NCI-H1092 (cell line): Measurements from ENCODE around the gene ATG9B.
A peak's percentile ranks its signal among the peaks of the same experiment; 100 is the strongest.

Experiments used
- DNase-seq: peaks from one replicate; lab custom pipeline; 2025; lab: John Stamatoyannopoulos, UW

The ATG9B gene

DNA sequence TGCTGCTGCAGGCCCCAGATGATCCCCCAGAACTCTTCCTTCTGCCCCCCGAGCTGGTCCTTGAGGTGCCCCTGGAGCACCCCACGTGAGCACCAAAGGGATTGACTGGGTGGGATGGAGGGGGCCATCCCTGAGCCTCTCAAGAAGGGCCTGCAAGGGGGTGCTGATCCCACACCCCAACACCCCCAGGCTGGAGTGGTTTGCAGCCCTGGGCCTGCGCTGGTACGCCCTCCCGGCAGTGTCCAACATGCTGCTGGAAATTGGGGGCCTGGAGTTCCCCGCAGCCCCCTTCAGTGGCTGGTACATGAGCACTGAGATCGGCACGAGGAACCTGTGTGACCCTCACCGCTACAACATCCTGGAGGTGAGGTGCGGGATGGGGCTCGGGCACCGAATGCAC, 25.3 kb downstream of the ATG9B start:
- no peak for DNase-seq

DNA sequence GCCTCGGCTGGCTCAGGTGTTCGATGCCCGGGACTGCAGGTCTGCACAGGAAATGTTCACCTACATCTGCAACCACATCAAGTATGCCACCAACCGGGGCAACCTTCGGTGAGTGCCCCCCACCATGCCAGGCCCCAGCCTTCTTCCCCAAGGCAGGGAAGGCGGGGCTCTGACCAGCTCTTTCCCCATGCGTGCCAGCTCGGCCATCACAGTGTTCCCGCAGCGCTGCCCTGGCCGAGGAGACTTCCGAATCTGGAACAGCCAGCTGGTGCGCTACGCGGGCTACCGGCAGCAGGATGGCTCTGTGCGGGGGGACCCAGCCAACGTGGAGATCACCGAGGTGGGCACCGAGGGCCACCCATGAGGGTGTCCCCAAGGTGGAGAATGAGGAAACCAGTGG, 26.0 kb downstream of the ATG9B start:
- DNase-seq, result no peak

DNA sequence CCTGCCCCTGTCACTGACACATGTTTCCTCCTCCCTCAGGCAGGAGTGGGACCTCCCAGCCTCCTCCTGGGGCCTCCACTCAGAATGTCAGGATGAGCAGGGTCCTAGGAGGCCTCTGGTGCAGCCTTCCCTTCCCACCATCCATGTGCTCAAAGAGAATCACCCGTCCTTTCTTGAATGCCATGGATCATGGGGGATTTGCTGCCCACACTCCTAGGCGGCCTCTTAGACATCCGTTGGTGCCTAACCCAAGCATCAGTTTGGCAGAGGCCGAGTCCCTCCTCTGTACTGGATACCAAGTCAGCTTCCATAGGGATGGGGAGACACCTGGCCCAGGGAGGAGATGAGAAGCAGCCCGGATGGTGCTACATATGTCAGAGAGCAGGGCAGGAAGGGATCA, 26.5 kb downstream of the ATG9B start:
- DNase-seq, result no peak

DNA sequence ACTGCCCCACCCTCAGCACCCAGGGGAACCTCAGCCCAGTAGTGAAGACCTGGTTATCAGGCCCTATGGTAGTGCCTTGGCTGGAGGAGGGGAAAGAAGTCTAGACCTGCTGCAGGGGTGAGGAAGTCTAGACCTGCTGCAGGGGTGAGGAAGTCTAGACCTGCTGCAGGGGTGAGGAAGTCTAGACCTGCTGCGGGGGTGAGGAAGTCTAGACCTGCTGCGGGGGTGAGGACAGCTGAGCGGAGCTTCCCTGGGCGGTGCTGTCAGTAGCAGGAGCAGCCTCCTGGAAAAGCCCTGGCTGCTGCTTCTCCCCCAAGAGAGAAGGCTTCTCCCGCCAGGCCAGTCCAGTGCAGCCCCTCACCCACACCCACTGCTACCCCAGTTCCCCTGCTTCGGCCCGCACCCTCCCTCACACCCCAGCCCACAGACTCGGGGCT, 27.2 kb downstream of the ATG9B start:
- no peak for DNase-seq

DNA sequence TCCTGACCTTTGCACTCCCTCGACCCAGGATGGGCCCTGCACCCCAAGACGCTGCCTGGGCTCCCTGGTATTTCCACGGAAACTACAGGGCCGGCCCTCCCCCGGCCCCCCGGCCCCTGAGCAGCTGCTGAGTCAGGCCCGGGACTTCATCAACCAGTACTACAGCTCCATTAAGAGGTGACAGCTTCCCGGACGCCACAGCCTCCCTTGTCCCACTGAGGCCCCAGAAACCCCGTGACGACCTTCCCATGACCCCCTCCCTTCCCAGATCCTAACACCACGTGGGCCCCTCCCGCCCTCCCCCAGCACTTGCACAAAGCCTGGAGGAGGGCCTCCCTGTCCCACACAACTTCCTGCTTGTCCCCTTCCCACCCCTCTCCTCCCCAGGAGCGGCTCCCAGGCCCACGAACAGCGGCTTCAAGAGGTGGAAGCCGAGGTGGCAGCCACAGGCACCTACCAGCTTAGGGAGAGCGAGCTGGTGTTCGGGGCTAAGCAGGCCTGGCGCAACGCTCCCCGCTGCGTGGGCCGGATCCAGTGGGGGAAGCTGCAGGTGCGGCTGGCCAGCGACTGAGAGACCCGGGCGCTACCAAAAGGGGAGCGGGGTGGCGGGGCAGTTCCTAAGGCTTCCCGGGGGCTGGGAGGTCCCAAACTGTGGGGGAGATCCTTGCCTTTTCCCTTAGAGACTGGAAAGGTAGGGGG, 27.8 kb downstream of the ATG9B start:
- DNase-seq, result no peak

DNA sequence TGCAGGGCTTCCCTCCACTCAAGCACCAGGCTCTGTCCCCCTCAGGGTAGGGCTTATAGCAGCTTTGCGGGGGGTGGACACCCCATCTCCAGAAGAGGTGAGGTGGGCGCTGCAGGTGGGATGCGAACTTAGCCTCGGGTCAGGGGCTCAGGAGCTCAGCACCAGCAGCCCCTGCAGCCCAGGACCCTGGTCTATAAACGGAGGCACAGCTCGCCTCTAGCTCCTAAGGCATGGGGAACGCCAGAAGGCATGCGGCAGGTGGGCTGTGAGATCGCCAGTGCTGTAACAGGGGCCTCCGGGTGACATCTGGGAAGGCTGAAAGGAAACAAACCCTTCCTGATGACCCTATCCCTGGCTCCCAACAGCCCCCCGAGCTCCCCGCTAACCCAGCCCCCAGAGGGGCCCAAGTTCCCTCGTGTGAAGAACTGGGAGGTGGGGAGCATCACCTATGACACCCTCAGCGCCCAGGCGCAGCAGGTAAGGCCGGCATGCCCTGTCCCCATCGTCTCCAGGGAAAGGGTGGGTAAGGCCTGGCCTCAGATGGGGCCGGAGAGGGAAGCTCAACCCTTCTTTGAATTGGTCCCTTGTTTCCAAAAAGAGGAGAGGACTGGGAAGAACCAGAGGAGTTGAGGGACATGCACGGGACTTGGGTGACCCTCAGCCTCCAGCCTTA, 29.3 kb downstream of the ATG9B start:
- no peak for DNase-seq

DNA sequence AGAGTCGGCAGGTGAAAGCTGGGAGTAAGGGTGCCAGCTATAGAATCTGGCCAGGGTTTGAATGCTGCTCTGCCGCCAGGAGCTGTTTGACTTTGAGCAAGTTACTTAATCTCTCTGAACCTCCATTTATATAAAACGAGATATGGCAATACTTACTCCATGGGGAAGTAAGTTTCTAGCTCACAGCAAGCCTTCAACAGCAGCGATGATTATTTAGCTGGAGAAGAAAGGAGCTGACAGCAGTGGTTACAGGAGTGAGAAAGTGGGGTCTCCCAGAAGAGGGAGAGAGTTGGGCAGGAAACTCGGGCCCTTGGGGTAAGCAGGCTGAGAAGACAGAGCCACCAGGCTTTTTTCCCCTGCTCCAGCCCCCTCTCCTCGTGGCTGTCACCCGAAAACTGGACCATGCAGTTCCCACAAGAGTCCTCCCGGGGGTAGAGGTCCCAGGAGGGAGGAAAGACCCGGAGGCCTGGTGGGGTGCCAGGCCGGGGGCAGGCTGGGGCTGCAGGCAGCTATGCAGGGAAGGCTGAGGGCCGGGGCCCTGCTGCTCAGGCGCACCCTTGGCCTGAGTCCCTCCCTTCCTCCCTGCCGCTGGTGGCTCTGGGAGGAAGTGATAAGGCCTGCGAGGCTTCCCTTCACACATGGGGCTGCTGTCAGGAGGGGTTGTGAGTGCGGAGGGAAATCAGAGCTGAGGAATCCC, 30.0 kb downstream of the ATG9B start:
- no peak for DNase-seq

DNA sequence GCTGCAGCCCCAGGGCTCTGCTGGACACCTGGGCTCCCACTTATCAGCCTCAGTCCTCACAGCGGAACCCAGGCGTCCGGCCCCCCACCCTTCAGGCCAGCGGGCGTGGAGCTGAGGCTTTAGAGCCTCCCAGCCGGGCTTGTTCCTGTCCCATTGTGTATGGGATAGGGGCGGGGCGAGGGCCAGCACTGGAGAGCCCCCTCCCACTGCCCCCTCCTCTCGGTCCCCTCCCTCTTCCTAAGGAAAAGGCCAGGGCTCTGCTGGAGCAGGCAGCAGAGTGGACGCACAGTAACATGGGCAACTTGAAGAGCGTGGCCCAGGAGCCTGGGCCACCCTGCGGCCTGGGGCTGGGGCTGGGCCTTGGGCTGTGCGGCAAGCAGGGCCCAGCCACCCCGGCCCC, 30.8 kb downstream of the ATG9B start:
- DNase-seq, result no peak

DNA sequence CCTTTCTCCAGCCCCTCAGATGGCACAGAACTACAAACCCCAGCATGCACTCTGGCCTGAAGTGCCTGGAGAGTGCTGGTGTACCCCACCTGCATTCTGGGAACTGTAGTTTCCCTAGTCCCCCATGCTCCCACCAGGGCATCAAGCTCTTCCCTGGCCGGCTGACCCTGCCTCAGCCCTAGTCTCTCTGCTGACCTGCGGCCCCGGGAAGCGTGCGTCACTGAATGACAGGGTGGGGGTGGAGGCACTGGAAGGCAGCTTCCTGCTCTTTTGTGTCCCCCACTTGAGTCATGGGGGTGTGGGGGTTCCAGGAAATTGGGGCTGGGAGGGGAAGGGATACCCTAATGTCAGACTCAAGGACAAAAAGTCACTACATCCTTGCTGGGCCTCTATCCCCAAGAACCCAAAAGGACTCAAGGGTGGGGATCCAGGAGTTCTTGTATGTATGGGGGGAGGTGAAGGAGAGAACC, 31.4 kb downstream of the ATG9B start:
- peak; percentile 52 for DNase-seq

DNA sequence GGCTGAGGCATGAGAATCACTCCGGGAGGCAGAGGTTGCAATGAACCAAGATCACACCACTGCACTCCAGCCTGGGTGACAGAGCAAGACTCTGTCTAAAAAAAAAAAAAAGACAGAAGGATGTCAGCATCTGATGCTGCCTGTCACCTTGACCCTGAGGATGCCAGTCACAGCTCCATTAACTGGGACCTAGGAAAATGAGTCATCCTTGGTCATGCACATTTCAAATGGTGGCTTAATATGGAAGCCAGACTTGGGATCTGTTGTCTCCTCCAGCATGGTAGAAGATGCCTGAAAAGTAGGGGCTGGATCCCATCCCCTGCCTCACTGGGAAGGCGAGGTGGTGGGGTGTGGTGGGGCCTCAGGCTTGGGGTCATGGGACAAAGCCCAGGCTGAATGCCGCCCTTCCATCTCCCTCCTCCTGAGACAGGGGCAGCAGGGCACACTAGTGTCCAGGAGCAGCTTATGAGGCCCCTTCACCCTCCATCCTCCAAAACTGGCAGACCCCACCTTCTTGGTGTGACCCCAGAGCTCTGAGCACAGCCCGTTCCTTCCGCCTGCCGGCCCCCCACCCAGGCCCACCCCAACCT, 32.1 kb downstream of the ATG9B start:
- no peak for DNase-seq

DNA sequence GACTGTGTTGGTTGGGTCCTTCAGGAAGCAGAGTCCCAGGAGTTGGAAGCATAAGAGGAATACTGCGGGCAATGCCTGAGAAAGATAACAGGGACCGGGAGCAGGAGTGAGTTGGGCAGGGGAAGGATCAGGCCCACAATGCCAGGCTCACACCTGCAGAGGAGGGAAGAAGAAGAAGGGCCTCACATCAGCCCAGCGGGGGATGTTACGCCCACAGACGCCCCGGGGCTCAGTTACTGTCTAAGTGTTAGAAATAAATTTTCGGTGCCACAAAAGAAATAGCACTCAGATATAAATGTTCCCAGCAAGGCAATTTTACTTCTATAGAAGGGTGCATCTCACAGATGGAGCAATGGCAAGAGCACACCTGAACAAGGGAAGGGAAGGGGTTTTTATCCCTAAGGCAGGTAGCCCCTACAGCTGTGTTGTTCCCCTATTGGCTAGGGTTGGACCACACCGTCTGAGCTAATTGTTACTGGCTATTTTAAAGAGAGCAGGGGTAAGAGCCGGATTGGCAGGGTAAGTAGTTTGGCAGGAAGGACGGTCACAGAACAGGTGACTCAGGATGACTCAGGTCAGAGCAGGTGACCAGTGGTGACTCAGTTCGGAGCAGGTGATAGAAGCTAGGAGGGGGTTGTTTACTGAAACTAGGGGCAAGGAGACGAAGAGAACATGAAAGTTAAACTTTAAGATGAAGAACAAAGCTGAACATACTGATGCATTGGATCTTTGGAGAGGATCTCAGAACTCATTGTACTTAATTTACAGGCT, 33.7 kb downstream of the ATG9B start, which contains the start of gene NOS3:
NOS3 (plus strand) TSS at position 602 of the 771 bp plus-strand sequence. CDS start 2,787 bp downstream, outside the sequence.
- no peak for DNase-seq

DNA sequence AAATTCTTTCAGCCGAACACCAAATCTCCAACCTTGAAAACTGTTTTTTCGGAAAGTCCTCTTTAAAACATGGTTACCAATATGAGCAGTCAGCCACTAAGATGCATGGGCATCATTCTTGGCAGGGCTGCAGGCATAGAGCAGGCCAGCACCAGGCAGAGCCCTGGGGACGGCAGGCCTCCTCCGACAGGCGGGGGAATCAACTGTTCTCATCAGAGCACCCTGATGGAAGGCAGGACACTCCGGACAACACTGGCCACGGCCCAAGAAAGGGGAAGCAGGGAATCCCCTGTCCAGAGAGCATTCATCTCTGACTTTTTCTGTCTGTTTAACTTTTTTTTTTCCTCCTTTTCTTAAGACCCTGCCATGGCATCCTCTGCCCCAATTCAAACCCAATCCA, 34.8 kb downstream of the ATG9B start:
- no peak for DNase-seq

DNA sequence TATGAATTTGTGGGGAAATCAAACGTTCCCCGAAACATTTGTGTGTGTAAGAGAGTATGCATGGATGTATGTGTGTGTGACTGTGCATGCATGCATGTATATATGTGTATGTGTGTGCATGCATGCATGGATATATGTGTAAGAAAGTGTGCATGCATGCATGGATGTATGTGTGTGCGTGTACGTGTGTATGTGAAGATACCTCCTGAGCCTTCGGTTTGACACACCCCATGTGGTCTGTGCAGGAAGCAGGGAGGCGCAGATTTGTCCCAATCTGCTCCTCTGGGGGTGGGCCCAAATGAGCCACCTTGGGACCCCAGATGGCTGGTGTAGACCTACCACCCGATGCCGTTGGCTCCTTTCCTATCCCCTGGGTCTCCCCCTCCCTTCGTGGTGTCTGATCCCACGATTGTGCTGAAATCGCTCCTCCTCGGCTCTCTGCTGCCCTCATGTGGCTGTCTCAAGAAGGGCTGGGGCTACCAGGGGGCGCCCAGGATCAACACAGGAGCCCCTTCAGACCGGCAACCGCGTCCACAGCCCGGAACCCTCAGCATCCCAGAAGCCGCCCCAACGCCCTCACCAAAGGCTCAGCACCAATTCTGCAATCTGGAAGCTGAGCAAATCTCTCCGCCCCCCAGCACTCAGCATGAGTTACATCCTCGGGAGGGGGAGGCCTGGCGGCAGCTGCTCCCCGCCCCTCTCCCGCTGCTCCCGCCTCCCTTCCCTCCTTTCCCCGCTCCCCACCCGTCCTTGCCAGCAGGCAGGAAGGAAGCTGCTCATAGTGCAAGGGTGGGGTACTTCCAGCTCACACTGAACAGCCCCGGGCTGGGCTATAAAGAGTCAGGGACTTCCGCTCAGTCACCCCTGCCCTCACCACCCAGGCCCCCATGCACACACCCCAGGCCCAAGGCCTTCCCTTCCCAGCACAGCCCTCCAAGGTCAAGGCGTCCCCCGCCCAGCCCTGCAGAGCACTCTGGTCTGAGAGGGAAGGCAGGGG, 35.8 kb downstream of the ATG9B start:
- peak; percentile 79 for DNase-seq

DNA sequence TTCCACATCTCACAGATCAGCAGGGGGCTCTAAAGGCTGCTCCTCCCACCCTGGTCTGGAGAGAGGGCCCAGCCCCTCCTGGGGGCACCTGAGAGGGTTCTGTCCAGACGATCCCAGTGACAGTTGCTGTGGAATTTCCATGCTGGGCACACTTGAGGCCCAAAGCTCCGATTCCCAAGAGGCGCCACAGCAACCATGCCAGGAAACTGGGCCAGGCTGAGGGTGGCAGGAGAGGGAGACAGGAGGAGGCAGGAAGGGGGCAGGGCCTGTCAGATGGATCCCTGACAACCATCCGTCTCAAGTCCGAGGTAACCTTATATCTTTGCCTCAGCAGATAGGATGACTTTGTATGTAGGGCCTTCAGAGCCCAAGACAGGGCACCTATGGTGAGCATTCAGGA, 37.7 kb downstream of the ATG9B start:
- DNase-seq, result no peak

DNA sequence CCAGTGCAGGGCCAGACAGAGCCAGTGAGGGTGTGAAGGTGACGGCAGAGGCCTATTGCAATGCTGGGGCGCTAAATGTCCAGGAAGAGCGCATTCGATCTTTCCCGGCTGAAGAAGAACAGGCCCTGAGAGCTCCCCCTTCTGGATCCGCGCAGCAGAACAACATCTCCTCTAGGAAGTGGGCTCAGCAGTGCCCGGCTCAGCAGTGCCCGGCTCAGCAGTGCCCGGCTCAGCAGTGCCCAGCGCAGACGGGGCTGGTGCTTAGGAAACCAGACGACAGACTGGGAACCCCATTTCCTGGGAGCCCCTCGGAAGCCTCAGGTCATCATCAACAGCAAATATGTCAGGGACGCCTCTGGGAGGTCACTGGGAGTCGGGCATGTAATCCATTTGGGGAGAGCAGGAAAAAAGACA, 38.2 kb downstream of the ATG9B start:
- peak; percentile 74 for DNase-seq

DNA sequence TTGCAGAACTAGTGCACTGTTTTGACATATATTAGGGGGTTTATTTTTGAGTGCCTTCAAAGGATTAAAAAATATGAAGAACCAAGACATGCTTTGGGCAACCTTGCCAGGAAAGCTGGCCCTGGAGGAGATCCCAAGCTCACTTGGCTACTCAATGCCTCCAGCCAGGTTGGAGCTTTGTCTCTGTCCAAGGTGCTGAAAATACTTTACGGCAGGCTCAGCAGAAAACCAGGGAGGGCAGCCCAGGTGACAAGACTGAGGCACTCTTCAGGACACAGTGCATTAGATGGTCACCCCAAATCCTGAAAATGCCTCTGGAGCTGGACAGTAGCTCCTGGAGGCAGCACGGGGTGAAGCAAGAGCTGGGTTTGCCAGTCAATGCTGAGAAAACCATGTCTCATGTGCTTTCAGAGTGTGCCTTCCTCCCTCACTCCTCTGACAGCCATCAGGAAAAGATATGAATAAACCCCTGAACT, 40.4 kb downstream of the ATG9B start:
- DNase-seq, result no peak

DNA sequence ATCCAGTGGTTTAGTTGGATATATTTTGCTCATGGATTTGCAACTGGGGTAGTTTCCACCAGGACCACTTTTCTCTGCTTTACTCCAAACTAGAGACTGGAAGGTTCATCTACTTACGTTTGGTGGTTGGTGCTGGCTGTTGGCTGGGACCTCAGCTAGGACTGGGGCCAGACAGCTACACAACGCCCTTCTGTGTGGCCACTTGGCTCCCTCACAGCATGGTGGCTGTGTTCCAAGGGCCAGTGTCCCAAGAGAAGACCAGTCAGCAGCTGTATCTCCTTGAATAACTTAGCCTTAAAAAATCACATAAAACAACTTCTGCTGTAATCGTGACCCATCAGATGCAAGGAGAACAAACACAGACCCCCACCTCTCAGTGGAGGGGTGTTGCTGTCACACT, 41.9 kb downstream of the ATG9B start:
- no peak for DNase-seq

DNA sequence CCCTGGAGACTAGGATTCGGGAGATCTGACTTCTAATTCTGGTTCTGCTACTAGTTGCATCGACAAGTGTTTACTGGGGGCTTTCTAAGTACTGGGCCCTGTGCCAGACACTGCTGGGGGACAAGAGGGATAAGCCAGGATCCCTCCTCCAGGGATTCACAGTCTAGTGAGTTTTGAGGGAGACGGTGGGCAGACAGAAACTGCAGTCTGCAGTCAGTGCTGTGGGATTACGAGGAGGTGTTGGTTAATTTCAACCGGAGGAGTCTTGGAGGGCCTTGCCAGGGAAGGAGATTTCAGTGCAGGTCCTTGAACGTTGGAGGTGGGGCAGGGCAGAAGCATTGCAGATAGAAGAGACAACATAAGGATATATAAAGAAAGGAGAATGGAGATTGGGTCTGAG, 42.6 kb downstream of the ATG9B start:
- DNase-seq, result peak; percentile 30

DNA sequence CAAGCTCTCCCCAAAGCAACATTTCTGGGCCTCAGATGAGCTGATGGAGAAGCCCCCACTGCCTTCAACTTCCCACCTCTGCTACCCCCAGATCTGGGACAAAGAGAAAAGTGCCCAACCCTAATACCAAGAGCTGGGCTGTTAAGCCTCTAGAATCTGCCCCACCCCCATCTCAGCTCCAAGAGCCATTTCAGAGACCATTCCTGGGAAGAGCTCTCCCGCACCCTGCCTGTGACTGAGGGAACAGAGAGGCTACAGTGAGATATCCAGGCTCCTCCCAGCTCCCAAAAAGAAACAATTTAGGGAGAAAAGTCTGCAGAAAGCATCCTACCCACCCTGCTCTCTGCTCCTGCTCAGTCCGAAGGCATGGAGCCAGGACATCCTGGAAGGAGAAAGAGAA, 43.6 kb downstream of the ATG9B start:
- DNase-seq, result no peak

DNA sequence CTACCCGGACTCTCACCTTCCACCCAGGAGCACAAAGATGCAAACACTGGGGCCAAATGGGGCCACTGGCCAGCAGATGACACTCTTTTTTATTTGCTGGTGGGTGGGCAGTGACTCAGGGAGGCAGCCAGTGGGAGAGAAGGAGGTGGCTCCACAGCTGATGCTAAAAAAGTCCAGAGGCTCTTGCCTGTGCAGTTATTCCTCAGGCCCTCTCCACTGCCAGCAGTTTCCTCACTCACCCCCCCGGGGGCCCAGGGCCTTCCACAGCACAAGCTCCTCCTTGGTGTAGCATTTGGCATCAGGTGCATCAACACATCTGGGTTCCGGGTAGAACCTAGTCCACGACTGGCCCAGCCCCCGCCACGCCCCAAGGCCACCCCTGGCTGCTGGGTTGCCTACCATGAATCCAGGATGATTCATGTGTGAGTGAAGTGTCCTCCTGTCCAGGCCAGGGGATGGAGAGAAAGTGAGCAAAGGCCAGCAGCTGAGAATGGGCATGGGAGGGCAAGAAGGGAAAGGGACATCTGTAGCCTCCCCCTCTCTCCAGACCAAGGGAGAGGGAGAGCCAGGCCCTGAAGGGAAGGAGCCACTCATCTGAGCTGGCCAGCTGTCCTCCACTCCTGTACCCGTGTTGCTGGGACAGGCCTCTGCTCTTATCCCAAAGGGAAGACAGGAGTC, 44.4 kb downstream of the ATG9B start:
- no peak for DNase-seq
